ENCODE data around the gene LTBP4.
"Not testable (repeated sequence)": the region's sequence is repeated elsewhere in the genome, so short reads cannot be mapped to it uniquely, and the experiment has no call there.

Gene LTBP4

GRCh38 chr19:40632311-40633036 is 31.3 kb downstream of the LTBP4 start:
- DNase-seq, result no peak

- DNase-seq, result no peak
Measured at GRCh38 chr19:40633207-40633606, 32.0 kb downstream of the LTBP4 start.

- DNase-seq, result no peak
Measured at GRCh38 chr19:40638327-40638726, 37.2 kb downstream of the LTBP4 start.

- no peak for DNase-seq
Measured at GRCh38 chr19:40639638-40639982, 38.4 kb downstream of the LTBP4 start.

GRCh38 chr19:40640744-40641143 is 39.6 kb downstream of the LTBP4 start:
- DNase-seq, result no peak

GRCh38 chr19:40641281-40641680 is 40.1 kb downstream of the LTBP4 start:
- DNase-seq, result no peak

GRCh38 chr19:40642051-40642706 is 41.0 kb downstream of the LTBP4 start:
- no peak for DNase-seq

- no peak for DNase-seq
Measured at GRCh38 chr19:40642757-40643305, 41.7 kb downstream of the LTBP4 start.

GRCh38 chr19:40646743-40647254 is 45.6 kb downstream of the LTBP4 start:
- no peak for DNase-seq

- not testable (repeated sequence) for DNase-seq
Measured at GRCh38 chr19:40649903-40650675, 48.9 kb downstream of the LTBP4 start.

- no peak for DNase-seq
Measured at GRCh38 chr19:40650749-40651305, 49.7 kb downstream of the LTBP4 start.

GRCh38 chr19:40652303-40652702 is 51.1 kb downstream of the LTBP4 start:
- not testable (repeated sequence) for DNase-seq

- not testable (repeated sequence) for DNase-seq
Measured at GRCh38 chr19:40655684-40656083, 54.5 kb downstream of the LTBP4 start.

GRCh38 chr19:40658031-40658430 is 56.9 kb downstream of the LTBP4 start:
- no peak for DNase-seq

GRCh38 chr19:40659116-40659515 is 57.9 kb downstream of the LTBP4 start:
- no peak for DNase-seq

GRCh38 chr19:40659566-40659965 is 58.4 kb downstream of the LTBP4 start:
- DNase-seq, result no peak

- no peak for DNase-seq
Measured at GRCh38 chr19:40661616-40662015, 60.4 kb downstream of the LTBP4 start.

GRCh38 chr19:40662925-40663694 is 61.9 kb downstream of the LTBP4 start:
- peak; percentile 79 to 91 (median 88) for DNase-seq

GRCh38 chr19:40663695-40664692 is 62.8 kb downstream of the LTBP4 start:
- peak in 1 of 3 experiments; percentile 35 for DNase-seq

GRCh38 chr19:40666803-40667438 is 65.8 kb downstream of the LTBP4 start:
- DNase-seq, result no peak
